Natural killer cell treated with Interleukin-12 subunit alpha and Interleukin-12 subunit beta and Interleukin-15 and Interleukin-18, amount 100 ng/mL, for 72 hours (primary cell): Measurements from ENCODE around the gene TCN2. TPM values are rescaled to one million over a fixed set of nuclear protein-coding genes. Genes with fewer than 3 reads are reported as not detected.

ENCODE experiments used
- ATAC-seq, 2 donors: fragments of 150-1000 bp; cut with Tn5 transposase in 1 of 2; sonication (Bioruptor Pico), chemical (Tn5 transposase) in 1 of 2; 2 replicates each; pipeline ENCODE4 v1.10.0; 2021
- DNase-seq: peaks from one replicate; pipeline ENCODE4 v3.0.0; 2022; ENCODE audit warnings: low spot score
- H3K27ac Mint-ChIP-seq, 2 donors: 1 replicate in 1 of 2; 2 replicates in 1 of 2; pipeline ENCODE4 v1.8.0; 2022; ENCODE audit warnings: mixed read lengths in 2 of 2, mild to moderate bottlenecking in 1 of 2, moderate library complexity in 1 of 2
- H3K27me3 Mint-ChIP-seq, 2 donors: 1 replicate in 1 of 2; 2 replicates in 1 of 2; pipeline ENCODE4 v1.8.0; 2022; ENCODE audit warnings: mixed read lengths in 2 of 2
- H3K36me3 Mint-ChIP-seq: one replicate; pipeline ENCODE4 v1.8.0; 2022; ENCODE audit warnings: mixed read lengths
- H3K4me1 Mint-ChIP-seq, 2 donors: 1 replicate in 1 of 2; 2 replicates in 1 of 2; pipeline ENCODE4 v1.8.0; 2022; ENCODE audit warnings: low read depth in 2 of 2, mixed read lengths in 2 of 2, mild to moderate bottlenecking in 1 of 2
- H3K4me3 Mint-ChIP-seq: one replicate; pipeline ENCODE4 v1.8.0; 2022; ENCODE audit warnings: mixed read lengths
- H3K9me3 Mint-ChIP-seq: 2 replicates; pipeline ENCODE4 v1.8.0; 2022; ENCODE audit warnings: mixed read lengths
- total RNA-seq, 2 donors: library from RNA; stranded (reverse); gene quantifications; one replicate each; pipeline ENCODE4 v1.2.3, GENCODE V29; 2022

TCN2 gene
- total RNA-seq, 2 donors from 2014 or later: 0.19 TPM; not detected in 1

GRCh38 chr22:30635273-30636225, 28.6 kb downstream of the TCN2 start, which contains the start of gene SLC35E4:
SLC35E4 (plus strand) TSS chr22:30635781; CDS start chr22:30636451, 670 bp downstream.
- Mint-ChIP-seq H3K27me3 (no peaks in the 10 kb centered on the region), H3K36me3 (no peaks in the 10 kb centered on the region)
- peak; percentile 93 to 94 for ATAC-seq

GRCh38 chr22:30636226-30637077, 29.5 kb downstream of the TCN2 start:
- Mint-ChIP-seq H3K4me3 (peak overlapping the region; percentile 85), H3K27ac (no peak overlapping the region), H3K27me3 (no peaks in the 10 kb centered on the region), H3K9me3 (no peaks in the 10 kb centered on the region), H3K36me3 (no peaks in the 10 kb centered on the region), H3K4me1 (peaks cover 10 to 12% of the 10 kb centered on the region in 2 donors)
- DNase-seq (no peak), ATAC-seq (no peak)

More at GRCh38 chr22:30635273-30636225, 28.6 kb downstream of the TCN2 start, which contains the start of gene SLC35E4:
- Mint-ChIP-seq H3K4me1 (peaks cover 10 to 12% of the 10 kb centered on the region in 2 donors), H3K9me3 (no peaks in the 10 kb centered on the region), H3K27ac (peak within 1 kb of the TSS; percentile 90 to 92), H3K4me3 (peak within 1 kb of the TSS; percentile 85)
- peak; percentile 95 for DNase-seq

DNA sequence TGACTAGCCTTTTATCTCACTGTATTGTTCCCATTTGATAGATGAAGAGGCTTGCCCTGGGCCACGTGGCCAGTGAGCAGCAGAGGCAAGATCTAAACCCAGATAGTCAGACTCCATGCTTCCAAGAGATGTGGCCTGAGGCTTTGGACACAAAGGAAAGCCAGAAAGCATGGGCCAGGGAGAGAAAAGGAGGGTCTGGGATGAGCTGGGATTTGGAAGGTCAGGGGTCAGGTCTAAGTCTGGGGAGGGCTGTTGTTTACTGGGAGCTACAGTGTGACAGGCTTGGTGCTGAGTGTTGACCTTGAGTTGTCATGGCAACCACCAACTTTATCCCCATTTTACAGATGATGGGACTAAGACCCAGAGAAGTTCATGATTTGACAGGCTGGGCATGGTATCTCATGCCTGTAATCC, 30.7 kb downstream of the TCN2 start:
- peaks cover 10 to 12% of the 10 kb centered on the region in 2 donors for H3K4me1 Mint-ChIP-seq
- no peaks in the 10 kb centered on the region for H3K9me3 Mint-ChIP-seq
- ATAC-seq (no peak), DNase-seq (no peak)
- H3K4me3 Mint-ChIP-seq: peak overlapping the region; percentile 38
- no peak overlapping the region for H3K27ac Mint-ChIP-seq
- no peaks in the 10 kb centered on the region for H3K27me3 Mint-ChIP-seq
- no peaks in the 10 kb centered on the region for H3K36me3 Mint-ChIP-seq

GRCh38 chr22:30640361-30640760, 33.4 kb downstream of the TCN2 start:
- Mint-ChIP-seq H3K4me1 (peaks cover 6 to 9% of the 10 kb centered on the region in 2 donors), H3K27ac (no peak overlapping the region), H3K4me3 (no peak overlapping the region), H3K9me3 (no peaks in the 10 kb centered on the region), H3K36me3 (no peaks in the 10 kb centered on the region), H3K27me3 (no peaks in the 10 kb centered on the region)
- DNase-seq (no peak), ATAC-seq (no peak)

GRCh38 chr22:30640839-30641430, 34.0 kb downstream of the TCN2 start:
- H3K27me3 Mint-ChIP-seq: no peaks in the 10 kb centered on the region
- H3K4me3 Mint-ChIP-seq: no peak overlapping the region
- H3K27ac Mint-ChIP-seq: no peak overlapping the region
- DNase-seq (no peak), ATAC-seq (no peak)
- H3K9me3 Mint-ChIP-seq: no peaks in the 10 kb centered on the region
- peaks cover 5 to 9% of the 10 kb centered on the region in 2 donors for H3K4me1 Mint-ChIP-seq
- H3K36me3 Mint-ChIP-seq: no peaks in the 10 kb centered on the region

GRCh38 chr22:30643055-30643875, 36.3 kb downstream of the TCN2 start:
- Mint-ChIP-seq H3K4me3 (no peak overlapping the region), H3K9me3 (no peaks in the 10 kb centered on the region)

GRCh38 chr22:30646518-30647160, 39.7 kb downstream of the TCN2 start:
- DNase-seq (no peak), ATAC-seq (no peak)
- no peak overlapping the region for H3K4me3 Mint-ChIP-seq
- H3K4me1 Mint-ChIP-seq: peaks cover 5 to 10% of the 10 kb centered on the region in 2 donors
- no peaks in the 10 kb centered on the region for H3K9me3 Mint-ChIP-seq
- H3K36me3 Mint-ChIP-seq: no peaks in the 10 kb centered on the region
- H3K27ac Mint-ChIP-seq: no peak overlapping the region
- no peaks in the 10 kb centered on the region for H3K27me3 Mint-ChIP-seq

More at GRCh38 chr22:30643055-30643875, 36.3 kb downstream of the TCN2 start:
- ATAC-seq (no peak), DNase-seq (no peak)
- no peaks in the 10 kb centered on the region for H3K36me3 Mint-ChIP-seq
- H3K27ac Mint-ChIP-seq: no peak overlapping the region
- H3K27me3 Mint-ChIP-seq: no peaks in the 10 kb centered on the region
- H3K4me1 Mint-ChIP-seq: peaks cover 0 to 5% of the 10 kb centered on the region in 2 donors

DNA sequence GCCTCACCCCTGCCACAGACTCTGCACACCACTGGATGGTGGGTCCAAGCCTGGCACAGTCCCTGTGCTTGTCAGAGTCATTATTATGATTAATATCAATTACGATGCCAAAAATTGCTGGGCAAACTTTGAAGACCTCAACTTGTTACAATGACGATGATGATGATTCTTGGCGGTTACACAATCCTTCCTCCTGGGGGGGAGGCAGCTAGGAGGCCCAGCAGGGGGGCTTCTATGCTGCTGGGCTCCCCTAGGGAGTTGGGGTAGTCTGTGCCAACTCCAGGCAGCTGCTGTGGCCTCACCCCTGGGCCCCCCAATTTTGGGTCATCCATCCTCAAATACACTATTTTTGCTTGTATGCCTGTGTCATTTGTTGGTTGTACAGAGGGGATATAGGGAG, 40.6 kb downstream of the TCN2 start:
- Mint-ChIP-seq H3K27me3 (no peaks in the 10 kb centered on the region), H3K27ac (no peak overlapping the region), H3K4me3 (no peak overlapping the region), H3K36me3 (no peaks in the 10 kb centered on the region), H3K4me1 (peaks cover 5 to 10% of the 10 kb centered on the region in 2 donors), H3K9me3 (no peaks in the 10 kb centered on the region)
- ATAC-seq: no peak
- no peak for DNase-seq

GRCh38 chr22:30648825-30649224, 41.9 kb downstream of the TCN2 start:
- H3K27ac Mint-ChIP-seq: peak overlapping the region in 1 of 2 donors; percentile 51
- H3K27me3 Mint-ChIP-seq: no peaks in the 10 kb centered on the region
- ATAC-seq: no peak
- H3K36me3 Mint-ChIP-seq: no peaks in the 10 kb centered on the region
- no peak overlapping the region for H3K4me3 Mint-ChIP-seq
- no peaks in the 10 kb centered on the region for H3K9me3 Mint-ChIP-seq
- peaks cover 5 to 10% of the 10 kb centered on the region in 2 donors for H3K4me1 Mint-ChIP-seq
- DNase-seq: no peak

DNA sequence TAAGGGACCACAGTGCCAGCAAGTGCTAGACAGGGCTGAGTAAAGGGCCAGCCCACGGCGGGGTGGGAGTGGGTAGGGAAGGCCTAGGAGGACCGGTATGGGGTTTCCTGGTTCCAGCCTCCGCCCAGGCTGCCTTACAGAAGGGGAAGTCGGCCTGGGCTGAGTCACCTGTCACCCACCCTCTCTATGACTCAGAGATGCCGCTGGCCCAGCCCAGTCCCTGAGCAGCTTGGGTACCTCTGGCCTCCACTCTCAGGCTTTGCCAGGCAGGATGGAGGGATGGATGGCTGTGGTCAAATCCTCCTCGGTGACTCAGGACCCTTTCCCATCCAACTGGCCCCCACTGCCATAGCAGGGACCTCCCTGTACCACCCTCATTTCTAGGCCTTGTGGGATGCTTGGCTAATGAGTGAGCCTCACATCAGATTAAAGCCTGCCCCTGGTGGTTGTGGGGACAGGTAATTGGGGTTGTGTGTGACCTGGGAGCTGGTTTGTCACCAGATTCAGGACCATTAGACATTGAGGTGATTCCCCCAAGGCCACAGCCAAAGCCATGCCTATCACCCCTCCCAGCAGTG, 42.5 kb downstream of the TCN2 start:
- Mint-ChIP-seq H3K4me3 (no peak overlapping the region), H3K4me1 (peaks cover 0 to 10% of the 10 kb centered on the region in 2 donors), H3K9me3 (no peaks in the 10 kb centered on the region), H3K36me3 (no peaks in the 10 kb centered on the region), H3K27me3 (no peaks in the 10 kb centered on the region), H3K27ac (peak overlapping the region in 1 of 2 donors; percentile 51)
- DNase-seq (peak; percentile 83), ATAC-seq (peak in 1 of 2 donors; percentile 96)

DNA sequence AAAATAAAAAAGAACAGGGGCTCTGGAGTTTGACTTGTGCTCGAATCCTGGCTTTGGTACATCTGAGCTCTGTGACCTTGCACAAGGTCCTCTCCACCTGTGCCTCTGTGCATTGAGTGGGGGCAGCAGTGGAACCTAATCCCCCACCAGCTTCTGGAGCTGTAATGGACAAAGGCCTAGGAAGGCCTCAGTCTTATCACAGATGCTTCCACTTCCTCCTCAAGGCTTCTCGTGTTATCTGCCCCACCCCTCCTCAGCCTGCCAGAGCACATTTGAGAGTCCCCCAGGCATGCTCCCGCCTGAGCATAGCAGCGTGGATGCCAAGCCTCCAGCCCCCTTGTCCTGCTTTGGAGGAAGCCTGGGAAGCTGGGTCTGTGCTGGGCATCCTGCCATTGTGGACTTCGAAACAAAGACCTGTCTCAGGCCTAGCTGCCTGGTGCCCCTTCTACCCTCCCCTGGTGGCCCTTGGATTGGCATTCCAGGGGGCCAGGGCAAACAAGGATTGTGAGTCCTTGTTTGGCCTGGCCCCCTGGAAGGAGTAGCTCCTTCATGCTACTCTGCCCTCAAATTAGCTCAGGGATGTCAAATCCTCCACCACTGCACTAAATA, 43.6 kb downstream of the TCN2 start:
- H3K27ac Mint-ChIP-seq: no peak overlapping the region

DNA sequence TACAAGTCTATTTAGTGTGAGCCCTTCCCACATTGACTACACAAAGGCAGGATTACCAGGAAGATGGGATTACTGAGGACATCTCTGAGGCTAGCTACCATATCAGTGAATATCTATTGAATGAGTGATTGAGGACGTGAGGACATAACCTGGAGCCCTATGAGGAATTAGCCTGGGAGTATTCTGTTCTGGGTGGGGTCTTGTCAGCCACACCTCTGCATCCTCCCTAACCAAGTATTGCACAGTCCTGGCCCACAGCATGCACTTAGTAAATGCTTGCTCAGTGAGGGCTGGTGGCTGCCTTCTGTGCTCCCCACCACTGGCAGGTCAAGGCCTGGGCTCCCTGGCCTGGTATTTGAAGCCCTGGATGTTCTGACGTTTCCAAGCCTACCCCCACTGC, 45.9 kb downstream of the TCN2 start:
- peaks cover 0 to 10% of the 10 kb centered on the region in 2 donors for H3K4me1 Mint-ChIP-seq
- H3K4me3 Mint-ChIP-seq: no peak overlapping the region
- DNase-seq: no peak
- H3K27me3 Mint-ChIP-seq: no peaks in the 10 kb centered on the region
- H3K36me3 Mint-ChIP-seq: no peaks in the 10 kb centered on the region
- no peak overlapping the region for H3K27ac Mint-ChIP-seq
- ATAC-seq: no peak
- no peaks in the 10 kb centered on the region for H3K9me3 Mint-ChIP-seq

More for the DNA sequence above, 43.6 kb downstream of the TCN2 start:
- ATAC-seq (no peak), DNase-seq (no peak)
- no peaks in the 10 kb centered on the region for H3K36me3 Mint-ChIP-seq
- H3K9me3 Mint-ChIP-seq: no peaks in the 10 kb centered on the region
- H3K4me3 Mint-ChIP-seq: no peak overlapping the region
- H3K4me1 Mint-ChIP-seq: peaks cover 0 to 10% of the 10 kb centered on the region in 2 donors
- H3K27me3 Mint-ChIP-seq: no peaks in the 10 kb centered on the region
